Neural progenitor cell (in vitro differentiated cells): ENCODE data around the gene BSND. TPM values are rescaled to one million over a fixed set of nuclear protein-coding genes. Genes with fewer than 3 reads are reported as not detected.

Source experiments
- DNase-seq: peaks from one replicate; pipeline ENCODE4 v3.0.0-alpha.2; 2016; ENCODE audit warnings: low spot score
- H2AFZ ChIP-seq: fragments of 200-600 bp; sonication (generic); replicated peaks from 2 replicates; pipeline ENCODE4 v1.6.1; 2016; ENCODE audit warnings: antibody characterized with exemption
- H3F3A ChIP-seq: fragments of 200-600 bp; sonication (generic); 2 replicates; pipeline ENCODE4 v1.6.1; 2016; ENCODE audit warnings: antibody characterized with exemption, low read depth
- H3K27ac ChIP-seq: fragments of 200-600 bp; sonication (generic); 2 replicates; pipeline ENCODE4 v1.5.1; 2016; ENCODE audit warnings: mild to moderate bottlenecking
- H3K27me3 ChIP-seq: fragments of 200-600 bp; sonication (generic); 2 replicates; pipeline ENCODE4 v1.6.1; 2016; ENCODE audit warnings: mild to moderate bottlenecking, moderate library complexity
- H3K36me3 ChIP-seq: fragments of 200-600 bp; sonication (generic); 2 replicates; pipeline ENCODE4 v1.5.1; 2016
- H3K4me1 ChIP-seq: fragments of 200-600 bp; sonication (generic); 2 replicates; pipeline ENCODE4 v1.6.1; 2016; ENCODE audit warnings: mixed run types
- H3K4me2 ChIP-seq: fragments of 200-600 bp; sonication (generic); 2 replicates; pipeline ENCODE4 v1.6.1; 2016
- H3K4me3 ChIP-seq: fragments of 200-600 bp; sonication (generic); 2 replicates; pipeline ENCODE4 v1.5.1; 2016
- H3K79me2 ChIP-seq: fragments of 200-600 bp; sonication (generic); 2 replicates; pipeline ENCODE4 v1.6.1; 2016; ENCODE audit warnings: low read depth
- H3K9ac ChIP-seq: fragments of 200-600 bp; sonication (generic); 2 replicates; pipeline ENCODE4 v1.6.1; 2016
- H3K9me3 ChIP-seq: fragments of 200-600 bp; sonication (generic); 2 replicates; pipeline ENCODE4 v1.5.1; 2016; ENCODE audit warnings: low read depth
- H4K20me1 ChIP-seq: fragments of 200-600 bp; sonication (generic); 2 replicates; pipeline ENCODE4 v1.6.1; 2016; ENCODE audit warnings: low read depth
- H3K27ac Mint-ChIP-seq: 3 replicates; pipeline ENCODE4 v1.8.0; 2021; ENCODE audit warnings: mixed read lengths
- H3K27me3 Mint-ChIP-seq: 2 replicates; pipeline ENCODE4 v1.8.0; 2022; ENCODE audit warnings: low read depth, mild to moderate bottlenecking, inconsistent platforms, moderate library complexity, mixed read lengths; ENCODE audit not compliant: insufficient read depth
- H3K36me3 Mint-ChIP-seq: 3 replicates; pipeline ENCODE4 v1.8.0; 2021; ENCODE audit warnings: mixed read lengths
- H3K4me1 Mint-ChIP-seq: 3 replicates; pipeline ENCODE4 v1.8.0; 2021; ENCODE audit warnings: mixed read lengths
- H3K4me3 Mint-ChIP-seq: 3 replicates; pipeline ENCODE4 v1.8.0; 2021; ENCODE audit warnings: mild to moderate bottlenecking, moderate library complexity, mixed read lengths
- H3K9me3 Mint-ChIP-seq: 3 replicates; pipeline ENCODE4 v1.8.0; 2020; ENCODE audit warnings: mixed read lengths
- EZH2 ChIP-seq: fragments of 200-600 bp; sonication (generic); IDR thresholded peaks from 2 replicates; pipeline ENCODE4 v1.6.1; 2017; ENCODE audit warnings: antibody characterized with exemption, mild to moderate bottlenecking, moderate library complexity
- EZH2phosphoT487 ChIP-seq: fragments of 200-600 bp; sonication (generic); IDR thresholded peaks from 2 replicates; pipeline ENCODE4 v1.6.1; 2017; ENCODE audit warnings: antibody characterized with exemption
- total RNA-seq: library from RNA; depleted of rRNA; stranded (reverse); fragments of >200 nt; gene quantifications from 2 replicates; pipeline ENCODE4 v1.2.3, GENCODE V29; 2015; ENCODE audit warnings: low replicate concordance
- TF ChIP-seq, protein P1 (sequence below): fragments of 200-600 bp; sonication (generic); IDR thresholded peaks from 2 replicates; pipeline ENCODE4 v1.5.1; 2017; ENCODE audit warnings: antibody characterized with exemption, mild to moderate bottlenecking

Gene BSND
- total RNA-seq, 1 donor from 2014 or later: not detected

DNA sequence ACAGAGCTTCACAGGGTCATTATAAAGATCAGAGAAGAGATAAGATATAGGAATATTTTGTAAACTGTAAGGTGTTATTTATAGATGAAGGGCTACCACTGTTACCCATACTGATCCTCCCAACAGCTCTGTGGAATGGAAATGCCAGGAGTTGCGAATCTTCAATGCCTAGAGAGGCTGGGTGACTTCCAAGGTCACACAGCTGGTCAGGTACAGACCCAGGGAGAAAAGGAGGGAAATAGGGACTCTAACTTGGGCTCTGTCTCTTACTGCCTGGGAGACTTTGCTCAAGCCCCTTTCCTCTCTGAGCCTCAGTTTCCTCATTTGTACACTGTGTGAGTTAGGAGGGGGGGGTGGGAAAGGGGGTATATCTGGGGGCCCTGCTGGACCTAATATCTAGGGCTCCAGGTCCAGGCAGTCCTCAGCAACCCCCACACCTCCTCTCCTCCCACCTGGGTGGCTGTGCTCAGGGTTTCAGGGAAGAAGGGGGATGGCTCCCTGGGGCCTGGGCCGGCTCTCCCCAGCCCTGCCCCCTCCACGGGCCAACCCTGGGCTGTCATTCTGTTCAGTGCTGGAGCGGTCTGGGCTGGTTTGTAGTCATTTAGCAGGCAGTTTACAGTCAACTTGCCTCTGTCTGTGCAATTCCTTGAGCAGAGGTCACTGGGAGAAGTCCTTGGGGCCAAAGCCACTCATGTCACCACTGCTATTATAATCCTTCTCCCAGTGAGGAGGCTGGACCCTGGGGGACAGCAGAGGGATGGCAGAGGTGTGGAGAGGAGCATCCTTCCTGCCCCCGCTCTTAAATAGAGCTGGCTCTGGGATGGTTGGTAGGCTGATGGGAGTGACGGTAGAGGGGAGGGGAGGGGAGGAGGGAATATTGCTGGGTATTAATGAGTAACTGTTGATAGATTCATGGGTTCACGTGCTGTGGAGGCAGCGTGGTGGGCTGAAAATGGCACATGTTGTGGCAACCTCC is 1.7 kb downstream of the BSND start:
- Mint-ChIP-seq H3K4me3 (no peak overlapping the region), H3K27ac (no peak overlapping the region), H3K9me3 (no peaks in the 10 kb centered on the region), H3K27me3 (peaks cover 35% of the 10 kb centered on the region), H3K36me3 (no peaks in the 10 kb centered on the region), H3K4me1 (peaks cover 19% of the 10 kb centered on the region)
- peaks cover 2% of the 10 kb centered on the region for H4K20me1 ChIP-seq
- H3K4me2 ChIP-seq: no peak overlapping the region
- H3K27ac ChIP-seq: no peak overlapping the region
- no peak for DNase-seq
- TF ChIP-seq EZH2: no peak
- TF ChIP-seq, protein P1, sequence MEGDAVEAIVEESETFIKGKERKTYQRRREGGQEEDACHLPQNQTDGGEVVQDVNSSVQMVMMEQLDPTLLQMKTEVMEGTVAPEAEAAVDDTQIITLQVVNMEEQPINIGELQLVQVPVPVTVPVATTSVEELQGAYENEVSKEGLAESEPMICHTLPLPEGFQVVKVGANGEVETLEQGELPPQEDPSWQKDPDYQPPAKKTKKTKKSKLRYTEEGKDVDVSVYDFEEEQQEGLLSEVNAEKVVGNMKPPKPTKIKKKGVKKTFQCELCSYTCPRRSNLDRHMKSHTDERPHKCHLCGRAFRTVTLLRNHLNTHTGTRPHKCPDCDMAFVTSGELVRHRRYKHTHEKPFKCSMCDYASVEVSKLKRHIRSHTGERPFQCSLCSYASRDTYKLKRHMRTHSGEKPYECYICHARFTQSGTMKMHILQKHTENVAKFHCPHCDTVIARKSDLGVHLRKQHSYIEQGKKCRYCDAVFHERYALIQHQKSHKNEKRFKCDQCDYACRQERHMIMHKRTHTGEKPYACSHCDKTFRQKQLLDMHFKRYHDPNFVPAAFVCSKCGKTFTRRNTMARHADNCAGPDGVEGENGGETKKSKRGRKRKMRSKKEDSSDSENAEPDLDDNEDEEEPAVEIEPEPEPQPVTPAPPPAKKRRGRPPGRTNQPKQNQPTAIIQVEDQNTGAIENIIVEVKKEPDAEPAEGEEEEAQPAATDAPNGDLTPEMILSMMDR: no peak
- no peak for TF ChIP-seq EZH2phosphoT487
- H3K4me1 ChIP-seq: peaks cover 7% of the 10 kb centered on the region
- H2AFZ ChIP-seq: no peak overlapping the region
- peaks cover 9% of the 10 kb centered on the region for H3F3A ChIP-seq
- H3K27me3 ChIP-seq: peaks cover 65% of the 10 kb centered on the region
- no peak overlapping the region for H3K4me3 ChIP-seq
- H3K9me3 ChIP-seq: no peaks in the 10 kb centered on the region
- no peak overlapping the region for H3K9ac ChIP-seq
- H3K36me3 ChIP-seq: no peaks in the 10 kb centered on the region
- no peaks in the 10 kb centered on the region for H3K79me2 ChIP-seq

DNA sequence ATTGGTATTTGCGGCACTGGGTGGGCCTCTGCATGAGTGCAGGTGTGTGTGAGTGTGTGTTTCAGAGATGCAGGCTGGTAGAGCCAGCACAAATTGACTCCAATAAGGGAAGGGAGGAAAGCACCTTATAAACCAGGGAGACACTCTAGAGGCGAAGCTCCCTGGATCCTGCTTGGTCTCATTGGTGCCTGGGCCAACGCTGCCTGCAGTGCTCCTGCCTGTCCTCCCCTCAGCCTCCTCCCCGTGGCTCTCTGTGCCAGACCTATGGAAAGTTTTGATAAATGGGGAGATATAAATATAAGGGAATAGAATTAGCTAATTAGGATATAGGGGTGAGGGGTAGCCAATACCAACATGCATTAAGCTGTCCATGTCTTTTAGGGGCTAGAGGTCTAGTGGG is 2.6 kb downstream of the BSND start:
- H3K4me1 ChIP-seq: peaks cover 6% of the 10 kb centered on the region
- no peak overlapping the region for H3K9ac ChIP-seq
- no peaks in the 10 kb centered on the region for H3K79me2 ChIP-seq
- Mint-ChIP-seq H3K27me3 (peaks cover 32% of the 10 kb centered on the region), H3K4me3 (no peak overlapping the region), H3K9me3 (no peaks in the 10 kb centered on the region), H3K4me1 (peaks cover 12% of the 10 kb centered on the region), H3K36me3 (no peaks in the 10 kb centered on the region), H3K27ac (no peak overlapping the region)
- peaks cover 2% of the 10 kb centered on the region for H4K20me1 ChIP-seq
- H3K4me2 ChIP-seq: no peak overlapping the region
- DNase-seq: no peak
- H3K27ac ChIP-seq: no peak overlapping the region
- peaks cover 56% of the 10 kb centered on the region for H3K27me3 ChIP-seq
- H3K4me3 ChIP-seq: no peak overlapping the region
- TF ChIP-seq EZH2phosphoT487 (no peak), EZH2 (no peak)
- TF ChIP-seq, protein P1: no peak
- no peaks in the 10 kb centered on the region for H3K9me3 ChIP-seq
- H3F3A ChIP-seq: peaks cover 9% of the 10 kb centered on the region
- no peak overlapping the region for H2AFZ ChIP-seq
- no peaks in the 10 kb centered on the region for H3K36me3 ChIP-seq

DNA sequence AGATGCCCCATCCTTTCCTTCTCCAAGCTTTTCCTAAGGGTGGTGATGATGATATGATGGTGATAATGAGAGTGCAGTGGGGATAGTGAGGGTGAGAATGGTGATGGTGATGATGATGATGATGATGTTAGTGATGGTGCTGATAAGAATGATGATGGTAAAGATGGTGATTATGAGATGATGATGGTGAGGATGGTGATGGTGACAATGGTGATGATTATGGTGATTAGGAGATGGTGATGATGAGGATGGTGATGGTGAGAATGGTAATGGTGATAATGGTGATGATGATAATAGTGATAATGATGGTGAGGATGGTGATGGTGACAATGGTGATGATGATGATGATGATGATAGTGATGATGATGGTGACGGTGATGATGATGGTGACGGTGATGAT is 4.0 kb downstream of the BSND start:
- TF ChIP-seq, protein P1: no peak
- no peak for TF ChIP-seq EZH2
- TF ChIP-seq EZH2phosphoT487: no peak
- no peak overlapping the region for H3K9ac ChIP-seq
- Mint-ChIP-seq H3K36me3 (no peaks in the 10 kb centered on the region), H3K4me1 (peaks cover under 1% of the 10 kb centered on the region), H3K4me3 (no peak overlapping the region), H3K27me3 (peaks cover 23% of the 10 kb centered on the region), H3K27ac (no peak overlapping the region), H3K9me3 (no peaks in the 10 kb centered on the region)
- peaks cover 42% of the 10 kb centered on the region for H3K27me3 ChIP-seq
- H3K79me2 ChIP-seq: no peaks in the 10 kb centered on the region
- H3K4me2 ChIP-seq: no peak overlapping the region
- DNase-seq: no peak
- H2AFZ ChIP-seq: no peak overlapping the region
- H3F3A ChIP-seq: peaks cover 5% of the 10 kb centered on the region
- H3K4me3 ChIP-seq: no peak overlapping the region
- no peaks in the 10 kb centered on the region for H3K4me1 ChIP-seq
- no peaks in the 10 kb centered on the region for H3K9me3 ChIP-seq
- no peaks in the 10 kb centered on the region for H3K36me3 ChIP-seq
- no peak overlapping the region for H3K27ac ChIP-seq
- H4K20me1 ChIP-seq: peaks cover 2% of the 10 kb centered on the region
